Measurements from ENCODE around the gene RCHY1.

DNA sequence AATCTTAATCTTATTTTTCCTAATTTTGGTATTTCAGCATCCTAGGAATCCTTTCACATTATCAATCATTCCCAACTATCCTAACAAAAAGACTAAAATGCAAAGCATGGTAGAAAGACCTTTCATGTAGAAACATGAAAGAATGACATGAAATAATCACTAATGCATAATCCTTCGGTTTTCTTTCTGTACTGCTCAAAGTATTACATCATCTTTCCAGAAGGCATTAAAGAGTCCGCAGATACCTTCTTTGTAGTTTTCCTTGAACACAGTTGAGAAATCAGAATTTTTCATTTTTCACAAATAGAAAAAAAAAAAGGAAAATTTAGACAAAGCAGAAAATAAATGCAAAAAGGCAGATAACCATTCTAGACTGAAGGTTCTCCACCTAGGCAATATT lies 11.5 kb downstream of the RCHY1 start:
- TF ChIP-seq POLR2A (IDR thresholded peaks at IDR 0.05; ENCODE audit: low read length) (no peak), GATA1 (IDR thresholded peaks at IDR 0.05; ENCODE audit: low read depth, low read length) (no peak)
